ENCODE results near the gene STX3.

STX3 gene

GRCh38 chr11:59754859-59755700, at the start of gene STX3:
STX3 (plus strand) TSS chr11:59755376; CDS start chr11:59755606, 230 bp downstream.
- TF ChIP-seq CTCF (IDR thresholded peaks at IDR 0.05; ENCODE audit: control extremely low read depth, extremely low read depth, low read depth, missing control alignments): no peak
- POLR2A ChIA-PET: interaction anchor here (0.5 kb wide), 1 partner anchor 1801 kb away, joined by 4 read pairs; no protein-coding TSS in a partner anchor
- CTCF ChIA-PET: interaction anchor here (0.6 to 6.2 kb wide), 19 partner anchors 7 to 1008 kb away, joined by 3 to 137 read pairs (median 5); partner anchors contain the start of gene MRPL16
- peak; percentile 78 for DNase-seq (ENCODE audit: extremely low spot score)

- CTCF ChIA-PET: no interaction called here
Measured at GRCh38 chr11:59706518-59707285, 48.5 kb upstream of the STX3 start.

GRCh38 chr11:59707371-59707770, 47.8 kb upstream of the STX3 start:
- no peak for TF ChIP-seq CTCF (IDR thresholded peaks at IDR 0.05; ENCODE audit: control extremely low read depth, extremely low read depth, low read depth, missing control alignments)
- POLR2A ChIA-PET: no interaction called here
- CTCF ChIA-PET: no interaction called here
- no peak for DNase-seq (ENCODE audit: extremely low spot score)

More at GRCh38 chr11:59706518-59707285, 48.5 kb upstream of the STX3 start:
- TF ChIP-seq CTCF (IDR thresholded peaks at IDR 0.05; ENCODE audit: control extremely low read depth, extremely low read depth, low read depth, missing control alignments): no peak
- POLR2A ChIA-PET: no interaction called here
- DNase-seq (ENCODE audit: extremely low spot score): no peak

- no peak for DNase-seq (ENCODE audit: extremely low spot score)
- POLR2A ChIA-PET: no interaction called here
- TF ChIP-seq CTCF (IDR thresholded peaks at IDR 0.05; ENCODE audit: control extremely low read depth, extremely low read depth, low read depth, missing control alignments): no peak
- CTCF ChIA-PET: no interaction called here
Measured at GRCh38 chr11:59708537-59708936, 46.6 kb upstream of the STX3 start.

GRCh38 chr11:59710136-59710847, 44.9 kb upstream of the STX3 start:
- CTCF ChIA-PET: no interaction called here
- no peak for TF ChIP-seq CTCF (IDR thresholded peaks at IDR 0.05; ENCODE audit: control extremely low read depth, extremely low read depth, low read depth, missing control alignments)
- DNase-seq (ENCODE audit: extremely low spot score): no peak
- POLR2A ChIA-PET: no interaction called here

- TF ChIP-seq CTCF (IDR thresholded peaks at IDR 0.05; ENCODE audit: control extremely low read depth, extremely low read depth, low read depth, missing control alignments): no peak
- POLR2A ChIA-PET: no interaction called here
- CTCF ChIA-PET: no interaction called here
- DNase-seq (ENCODE audit: extremely low spot score): no peak
Measured at GRCh38 chr11:59713745-59714144, 41.4 kb upstream of the STX3 start, which contains the start of gene OR10V1. OR10V1 (minus strand) TSS chr11:59713845; CDS start chr11:59713845, 0 bp downstream.

Measured in GM10248 (cell line).